Rectal smooth muscle tissue (tissue), 1 donor: ENCODE data around the gene RUNX1.

ENCODE experiments used
- H3K27ac ChIP-seq: one replicate; pipeline ENCODE4 v1.7.0; 2013; ENCODE audit warnings: low read depth, low read length, inconsistent platforms
- H3K27me3 ChIP-seq: one replicate; pipeline ENCODE4 v1.7.0; 2013; ENCODE audit warnings: low read length; ENCODE audit not compliant: control insufficient read depth, insufficient read depth
- H3K36me3 ChIP-seq: one replicate; pipeline ENCODE4 v1.7.0; 2013; ENCODE audit warnings: low read length; ENCODE audit not compliant: control insufficient read depth, insufficient read depth
- H3K4me1 ChIP-seq: one replicate; pipeline ENCODE4 v1.7.0; 2013; ENCODE audit warnings: low read length; ENCODE audit not compliant: control insufficient read depth, insufficient read depth
- H3K4me3 ChIP-seq: one replicate; pipeline ENCODE4 v1.7.0; 2013; ENCODE audit warnings: low read length
- H3K9ac ChIP-seq: one replicate; pipeline ENCODE4 v1.7.0; 2013; ENCODE audit warnings: low read length

The RUNX1 gene

DNA sequence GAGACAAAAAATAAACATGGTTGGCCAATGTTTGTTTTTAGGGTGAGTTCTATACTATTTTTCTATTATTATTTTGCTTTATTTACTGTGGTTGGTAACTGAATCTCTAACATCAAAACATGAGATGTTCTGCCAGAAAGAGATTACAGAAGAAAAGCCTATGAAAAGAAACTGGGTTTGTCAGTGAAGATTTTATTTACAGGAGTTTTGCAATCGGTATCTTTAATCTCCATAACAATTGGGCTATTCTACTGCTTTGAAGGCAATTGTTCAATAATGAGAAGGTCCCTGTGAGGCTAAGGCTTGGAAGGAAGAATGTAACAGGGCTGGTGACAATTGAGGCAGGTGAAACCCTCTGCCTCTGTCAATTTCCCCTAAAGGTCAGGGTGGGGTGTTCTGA lies 224.8 kb downstream of the RUNX1 start:
- H3K4me3 ChIP-seq: no peak overlapping the region
- H3K9ac ChIP-seq: no peak overlapping the region
- H3K36me3 ChIP-seq: peaks cover 6% of the 10 kb centered on the region
- no peaks in the 10 kb centered on the region for H3K4me1 ChIP-seq
- H3K27ac ChIP-seq: no peak overlapping the region
- H3K27me3 ChIP-seq: no peaks in the 10 kb centered on the region

DNA sequence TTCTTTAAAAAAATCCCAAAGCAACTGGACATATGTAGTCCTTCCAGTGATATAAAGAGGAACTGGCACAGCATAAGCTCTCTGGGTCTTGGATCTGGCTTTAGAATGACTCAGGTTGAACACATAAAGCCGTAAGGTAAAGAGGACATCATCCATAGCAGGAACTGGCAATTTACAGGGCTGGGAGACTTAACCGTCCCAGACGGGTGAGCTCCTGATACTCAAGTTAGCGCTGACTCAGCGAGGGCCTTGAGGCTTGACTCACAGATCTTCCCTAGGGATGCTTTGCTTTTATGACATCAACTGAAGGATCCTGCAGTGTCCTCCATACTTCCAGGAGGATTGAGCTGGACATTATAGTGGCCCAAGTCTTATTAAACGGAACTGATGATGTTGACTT lies 226.2 kb downstream of the RUNX1 start:
- Histone ChIP-seq H3K9ac (no peak overlapping the region), H3K4me1 (no peaks in the 10 kb centered on the region), H3K36me3 (peaks cover 6% of the 10 kb centered on the region), H3K27me3 (no peaks in the 10 kb centered on the region), H3K27ac (no peak overlapping the region), H3K4me3 (no peak overlapping the region)

- H3K4me3 ChIP-seq: no peak overlapping the region
- no peaks in the 10 kb centered on the region for H3K4me1 ChIP-seq
- H3K9ac ChIP-seq: no peak overlapping the region
- H3K27me3 ChIP-seq: no peaks in the 10 kb centered on the region
- H3K36me3 ChIP-seq: peaks cover 2% of the 10 kb centered on the region
- no peak overlapping the region for H3K27ac ChIP-seq
Observed at GRCh38 chr21:34822168-34822567, 226.9 kb downstream of the RUNX1 start.

GRCh38 chr21:34821717-34822116 lies 227.4 kb downstream of the RUNX1 start:
- Histone ChIP-seq H3K27ac (no peak overlapping the region), H3K4me3 (no peak overlapping the region), H3K4me1 (no peaks in the 10 kb centered on the region), H3K27me3 (no peaks in the 10 kb centered on the region), H3K9ac (no peak overlapping the region), H3K36me3 (peaks cover 2% of the 10 kb centered on the region)

DNA sequence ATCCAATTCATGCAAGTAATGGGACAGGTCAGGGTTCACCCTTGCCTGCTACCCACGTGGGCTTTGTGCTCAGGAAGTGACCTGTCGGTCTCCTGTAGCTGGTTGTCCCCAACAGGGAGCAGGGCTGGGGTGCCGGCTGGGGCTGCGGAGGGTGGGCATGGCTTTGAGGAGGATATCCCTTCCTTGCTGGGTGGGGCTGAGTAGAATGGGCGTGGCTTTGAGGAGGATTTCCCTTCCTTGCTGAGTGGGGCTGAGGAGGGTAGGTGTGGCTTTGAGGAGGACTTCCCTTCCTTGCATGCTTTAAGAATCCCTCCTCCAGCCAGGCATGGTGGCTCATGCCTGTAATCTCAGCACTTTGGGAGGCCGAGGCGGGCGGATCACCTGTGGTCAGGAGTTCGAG lies 229.1 kb downstream of the RUNX1 start:
- Histone ChIP-seq H3K27ac (no peak overlapping the region), H3K36me3 (peaks cover 4% of the 10 kb centered on the region), H3K4me1 (no peaks in the 10 kb centered on the region)

DNA sequence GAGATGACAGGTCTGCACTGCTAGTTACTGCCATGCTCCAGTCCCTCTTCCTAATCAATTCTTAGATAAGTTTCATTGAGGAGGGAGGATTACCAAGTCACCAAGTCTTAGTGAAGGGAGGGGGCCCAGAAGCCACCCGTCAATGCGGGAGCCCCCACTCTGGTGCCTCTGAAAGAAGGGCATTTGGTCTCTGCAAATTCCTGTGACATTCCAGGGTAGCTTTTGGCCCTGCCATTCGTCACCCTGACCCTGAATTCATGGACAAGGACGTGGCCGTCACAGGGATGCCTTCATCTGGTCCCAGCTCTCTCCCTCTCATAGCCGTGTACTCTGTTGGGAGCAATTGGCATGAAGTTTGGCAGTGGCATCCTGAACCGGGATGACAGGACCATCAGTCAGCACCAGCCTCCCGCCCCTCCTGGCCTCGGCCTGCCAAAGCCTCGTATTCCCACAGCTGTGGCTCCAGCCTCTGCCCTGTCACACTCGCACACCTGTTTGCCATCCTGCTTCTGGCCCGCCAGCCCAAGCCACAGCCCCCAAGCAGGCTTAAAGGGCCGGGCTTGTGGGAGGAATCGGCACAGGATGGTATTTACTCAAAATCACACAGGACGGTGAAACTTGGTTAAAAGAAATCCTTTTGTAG lies 229.6 kb downstream of the RUNX1 start:
- no peak overlapping the region for H3K27ac ChIP-seq

More for the DNA sequence above, 229.1 kb downstream of the RUNX1 start:
- no peak overlapping the region for H3K4me3 ChIP-seq
- no peak overlapping the region for H3K9ac ChIP-seq
- H3K27me3 ChIP-seq: no peaks in the 10 kb centered on the region

GRCh38 chr21:34818662-34819158 lies 230.4 kb downstream of the RUNX1 start:
- Histone ChIP-seq H3K36me3 (peaks cover 4% of the 10 kb centered on the region), H3K27ac (no peak overlapping the region), H3K9ac (no peak overlapping the region), H3K4me3 (no peak overlapping the region), H3K27me3 (no peaks in the 10 kb centered on the region), H3K4me1 (no peaks in the 10 kb centered on the region)

More for the DNA sequence above, 229.6 kb downstream of the RUNX1 start:
- Histone ChIP-seq H3K36me3 (peaks cover 4% of the 10 kb centered on the region), H3K27me3 (no peaks in the 10 kb centered on the region), H3K4me1 (no peaks in the 10 kb centered on the region), H3K4me3 (no peak overlapping the region), H3K9ac (no peak overlapping the region)

GRCh38 chr21:34817821-34818661 lies 231.1 kb downstream of the RUNX1 start:
- H3K9ac ChIP-seq: no peak overlapping the region
- H3K27ac ChIP-seq: no peak overlapping the region
- peaks cover 4% of the 10 kb centered on the region for H3K36me3 ChIP-seq

GRCh38 chr21:34815831-34816705 lies 233.0 kb downstream of the RUNX1 start:
- Histone ChIP-seq H3K27ac (no peak overlapping the region), H3K4me3 (no peak overlapping the region), H3K27me3 (no peaks in the 10 kb centered on the region), H3K9ac (no peak overlapping the region), H3K36me3 (peaks cover 4% of the 10 kb centered on the region), H3K4me1 (no peaks in the 10 kb centered on the region)

More at GRCh38 chr21:34817821-34818661, 231.1 kb downstream of the RUNX1 start:
- H3K27me3 ChIP-seq: no peaks in the 10 kb centered on the region
- no peaks in the 10 kb centered on the region for H3K4me1 ChIP-seq
- no peak overlapping the region for H3K4me3 ChIP-seq

DNA sequence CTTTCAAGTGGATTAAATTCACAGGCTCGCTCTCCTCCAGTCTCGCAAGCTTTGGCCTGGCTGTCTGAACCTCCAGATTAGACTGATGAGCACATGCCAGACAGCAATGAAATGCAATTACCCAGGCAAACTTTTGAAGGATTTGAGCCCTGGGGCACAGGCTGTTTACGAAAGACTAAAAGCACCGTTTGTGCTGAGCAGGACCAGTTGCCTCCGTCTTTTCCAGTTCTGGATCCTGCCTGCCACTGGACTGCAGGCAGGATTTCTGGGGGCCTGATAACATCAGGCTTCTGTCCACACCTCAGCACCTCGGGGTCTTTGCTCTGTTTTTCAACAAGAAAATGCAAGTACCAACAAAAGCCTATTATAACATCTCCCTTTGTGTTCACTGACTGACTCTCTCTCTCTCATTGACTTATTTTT lies 234.6 kb downstream of the RUNX1 start:
- no peak overlapping the region for H3K4me3 ChIP-seq
- no peaks in the 10 kb centered on the region for H3K4me1 ChIP-seq

DNA sequence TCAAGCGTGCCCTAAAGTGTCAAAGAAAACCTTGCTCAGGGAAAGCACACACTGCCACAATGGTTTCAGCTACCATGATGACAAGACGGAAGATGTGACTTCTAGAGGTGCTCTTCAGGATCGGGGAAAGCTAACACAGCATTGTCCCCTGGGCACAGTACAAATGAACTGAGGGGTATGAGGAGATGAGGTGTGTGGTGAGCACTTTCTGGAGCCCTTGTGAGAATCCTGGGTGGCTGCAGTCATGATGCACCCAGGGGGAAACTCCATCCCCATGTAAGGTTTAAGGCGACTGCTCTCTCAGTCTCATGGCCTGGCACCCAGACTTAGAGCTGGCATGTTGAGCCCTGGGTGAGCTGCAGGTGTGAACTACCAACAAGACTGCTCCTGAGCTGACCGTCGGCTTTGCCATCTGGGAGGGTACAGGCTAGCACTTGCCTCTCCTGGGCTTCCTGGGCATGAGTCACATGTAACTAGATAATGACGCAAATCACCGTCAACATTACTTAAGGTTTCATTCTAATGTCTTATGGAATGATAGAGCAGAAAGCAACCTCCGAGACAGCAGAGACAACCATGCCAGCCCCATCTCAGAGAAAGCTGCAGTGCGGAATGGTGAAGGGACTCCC lies 235.7 kb downstream of the RUNX1 start:
- Histone ChIP-seq H3K27ac (no peak overlapping the region), H3K27me3 (no peaks in the 10 kb centered on the region), H3K4me3 (no peak overlapping the region), H3K9ac (no peak overlapping the region), H3K36me3 (peaks cover 4% of the 10 kb centered on the region), H3K4me1 (no peaks in the 10 kb centered on the region)

More for the DNA sequence above, 234.6 kb downstream of the RUNX1 start:
- peaks cover 4% of the 10 kb centered on the region for H3K36me3 ChIP-seq
- H3K27ac ChIP-seq: no peak overlapping the region
- no peak overlapping the region for H3K9ac ChIP-seq
- H3K27me3 ChIP-seq: no peaks in the 10 kb centered on the region
